GM12865 (cell line): ENCODE results near the gene C1orf226.

Experiments used
- DNase-seq: peaks from one replicate; pipeline ENCODE4 v3.0.0; 2010; ENCODE audit warnings: low read depth
- H3K4me3 ChIP-seq: 2 replicates; pipeline ENCODE4 v1.5.1; 2011; ENCODE audit warnings: mild to moderate bottlenecking, low read depth, low read length, control low read depth
- CTCF ChIP-seq: IDR thresholded peaks from 2 replicates; pipeline ENCODE4 v1.5.1; 2011; ENCODE audit warnings: low read length, control low read depth, low read depth, inconsistent platforms; ENCODE audit not compliant: insufficient read depth; ENCODE audit errors: missing control alignments

Gene C1orf226

GRCh38 chr1:162370161-162370560 is 11.4 kb upstream of the C1orf226 start:
- no peak overlapping the region for H3K4me3 ChIP-seq
- TF ChIP-seq CTCF = no peak
- no peak for DNase-seq

GRCh38 chr1:162370721-162371120 is 10.8 kb upstream of the C1orf226 start:
- no peak for TF ChIP-seq CTCF
- DNase-seq = no peak
- H3K4me3 ChIP-seq = no peak overlapping the region

- no peak for TF ChIP-seq CTCF
- DNase-seq = no peak
- no peak overlapping the region for H3K4me3 ChIP-seq
Observed at GRCh38 chr1:162371611-162372010, 9.9 kb upstream of the C1orf226 start.

- DNase-seq = no peak
- no peak for TF ChIP-seq CTCF
- no peak overlapping the region for H3K4me3 ChIP-seq
Observed at GRCh38 chr1:162372159-162373071, 9.1 kb upstream of the C1orf226 start.

GRCh38 chr1:162373072-162373427 is 8.5 kb upstream of the C1orf226 start:
- no peak for DNase-seq
- no peak overlapping the region for H3K4me3 ChIP-seq
- TF ChIP-seq CTCF = no peak

GRCh38 chr1:162373541-162374260 is 7.8 kb upstream of the C1orf226 start:
- no peak for TF ChIP-seq CTCF
- no peak overlapping the region for H3K4me3 ChIP-seq
- DNase-seq = no peak
